ENCODE data around the gene ICAM3. TPM values are rescaled to one million over a fixed set of nuclear protein-coding genes. Genes with fewer than 3 reads are reported as not detected.

The ICAM3 gene
- total RNA-seq, 1 experiment from 2014 or later = 28.3 TPM

DNA sequence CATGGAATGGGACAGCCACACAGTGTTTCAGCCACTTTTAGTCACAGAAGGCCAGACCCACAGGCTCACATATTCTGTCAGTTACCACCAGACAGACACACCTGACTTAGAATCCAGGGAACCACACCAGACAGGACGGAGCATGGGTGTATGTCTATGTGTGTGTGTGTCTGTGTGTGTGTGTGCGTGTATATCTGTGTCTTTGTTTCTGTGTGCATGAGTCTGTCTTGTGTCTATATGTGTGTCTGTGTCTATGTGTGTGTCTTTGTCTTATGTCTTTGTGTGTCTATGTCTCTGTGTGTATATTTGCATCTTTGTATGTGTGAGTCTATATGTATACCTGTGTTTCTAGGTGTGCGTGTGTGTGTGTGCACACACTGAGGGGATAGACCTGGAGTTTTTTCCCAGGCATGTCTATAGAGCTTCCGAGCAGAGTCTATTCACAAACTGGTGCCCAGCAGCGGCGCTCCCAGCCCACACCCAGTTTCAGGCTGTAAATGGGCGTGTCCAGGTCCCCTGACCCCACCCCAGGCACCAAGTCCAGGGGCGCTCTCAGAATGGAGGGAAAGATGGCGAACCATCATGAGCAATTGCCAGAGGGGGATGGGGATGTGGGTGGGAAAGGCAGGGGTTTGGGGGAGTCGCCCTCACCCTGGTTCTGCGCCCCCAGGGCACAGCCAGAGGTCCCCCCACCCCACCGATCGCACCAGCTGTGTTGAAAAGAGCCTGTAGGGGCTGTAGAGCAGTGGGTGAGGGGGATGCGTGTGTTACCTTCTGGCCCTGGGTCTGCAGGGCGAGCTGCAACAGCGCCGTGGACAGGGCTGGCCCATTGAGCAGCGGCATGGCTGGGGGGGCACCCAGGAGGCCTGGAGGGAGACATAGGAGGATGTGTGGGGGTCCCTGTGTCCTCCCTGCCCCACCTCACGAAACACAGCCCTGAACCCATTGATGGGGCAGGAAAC lies 17.3 kb downstream of the ICAM3 start:
- no peaks in the 10 kb centered on the region for H3K27me3 ChIP-seq (ENCODE audit: insufficient read depth, low read length)
- H2BK120ac ChIP-seq (ENCODE audit: low read depth, low read length, poor library complexity, severe bottlenecking) = no peak overlapping the region
- no peak overlapping the region for H2BK5ac ChIP-seq (ENCODE audit: insufficient read length, low read length)
- H3K14ac ChIP-seq (ENCODE audit: insufficient read depth, low read length) = no peak overlapping the region
- no peak overlapping the region for H3K23ac ChIP-seq (ENCODE audit: insufficient read length, low read depth, low read length)
- Mint-ChIP-seq H3K27ac (peak overlapping the region in 1 of 3 experiments; percentile 0; a peak in 1 of 7 replicates), H3K9me3 (no peaks in the 10 kb centered on the region; a peak in 1 of 5 replicates), H3K27me3 (ENCODE audit: low read depth) (no peaks in the 10 kb centered on the region), H3K4me1 (no peaks in the 10 kb centered on the region), H3K36me3 (ENCODE audit: insufficient read depth in 1 of 3, low read depth in 3 of 3) (peaks cover 22 to 69% (median 54%) of the 10 kb centered on the region in 3 experiments), H3K4me3 (no peak overlapping the region)
- no peak overlapping the region for H4K91ac ChIP-seq (ENCODE audit: insufficient read length, low read depth, low read length)
- H3K79me2 ChIP-seq (ENCODE audit: insufficient read depth, low read length) = no peaks in the 10 kb centered on the region
- H2AFZ ChIP-seq (ENCODE audit: low read length) = no peak overlapping the region
- H2BK12ac ChIP-seq (ENCODE audit: insufficient read length, low read depth, low read length) = no peak overlapping the region
- no peaks in the 10 kb centered on the region for H3K4me1 ChIP-seq (ENCODE audit: insufficient read depth, low read length)
- H2BK20ac ChIP-seq (ENCODE audit: low read depth, low read length, poor library complexity, severe bottlenecking) = no peak overlapping the region
- TF ChIP-seq, protein P1, sequence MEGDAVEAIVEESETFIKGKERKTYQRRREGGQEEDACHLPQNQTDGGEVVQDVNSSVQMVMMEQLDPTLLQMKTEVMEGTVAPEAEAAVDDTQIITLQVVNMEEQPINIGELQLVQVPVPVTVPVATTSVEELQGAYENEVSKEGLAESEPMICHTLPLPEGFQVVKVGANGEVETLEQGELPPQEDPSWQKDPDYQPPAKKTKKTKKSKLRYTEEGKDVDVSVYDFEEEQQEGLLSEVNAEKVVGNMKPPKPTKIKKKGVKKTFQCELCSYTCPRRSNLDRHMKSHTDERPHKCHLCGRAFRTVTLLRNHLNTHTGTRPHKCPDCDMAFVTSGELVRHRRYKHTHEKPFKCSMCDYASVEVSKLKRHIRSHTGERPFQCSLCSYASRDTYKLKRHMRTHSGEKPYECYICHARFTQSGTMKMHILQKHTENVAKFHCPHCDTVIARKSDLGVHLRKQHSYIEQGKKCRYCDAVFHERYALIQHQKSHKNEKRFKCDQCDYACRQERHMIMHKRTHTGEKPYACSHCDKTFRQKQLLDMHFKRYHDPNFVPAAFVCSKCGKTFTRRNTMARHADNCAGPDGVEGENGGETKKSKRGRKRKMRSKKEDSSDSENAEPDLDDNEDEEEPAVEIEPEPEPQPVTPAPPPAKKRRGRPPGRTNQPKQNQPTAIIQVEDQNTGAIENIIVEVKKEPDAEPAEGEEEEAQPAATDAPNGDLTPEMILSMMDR (conservative IDR thresholded peaks at IDR 0.05) = no peak
- H2AK5ac ChIP-seq (ENCODE audit: insufficient read length, low read length) = no peak overlapping the region
- H3T11ph ChIP-seq (ENCODE audit: low read length) = no peak overlapping the region
- no peak overlapping the region for H3K18ac ChIP-seq (ENCODE audit: insufficient read length, low read depth, low read length)
- no peak overlapping the region for H2BK15ac ChIP-seq (ENCODE audit: low read depth, low read length)
- H3K79me1 ChIP-seq (ENCODE audit: insufficient read depth, low read depth, low read length, poor library complexity, severe bottlenecking) = no peaks in the 10 kb centered on the region
- no peaks in the 10 kb centered on the region for H3K23me2 ChIP-seq (ENCODE audit: insufficient read length, low read depth, low read length, poor library complexity, severe bottlenecking)
- no peak overlapping the region for H3K56ac ChIP-seq (ENCODE audit: insufficient read length, low read depth, low read length)
- H3K9me3 ChIP-seq (ENCODE audit: control insufficient read depth, low read depth, low read length) = no peaks in the 10 kb centered on the region
- no peak overlapping the region for H3K4me2 ChIP-seq (ENCODE audit: insufficient read depth, insufficient read length, low read length)
- no peak overlapping the region for H3K4ac ChIP-seq (ENCODE audit: low read depth, low read length)
- no peak overlapping the region for H4K5ac ChIP-seq (ENCODE audit: insufficient read length, low read depth, low read length)
- H3K9ac ChIP-seq (ENCODE audit: extremely low read depth, insufficient read length, low read length) = no peak overlapping the region
- no peak overlapping the region for H4K8ac ChIP-seq (replicated peaks; ENCODE audit: insufficient read length, low read depth, low read length)
- no peak for DNase-seq
- H4K20me1 ChIP-seq (ENCODE audit: control insufficient read depth, insufficient read depth, insufficient read length) = no peaks in the 10 kb centered on the region
- WGBS (ENCODE audit: extremely low coverage, insufficient read length, low lambda C conversion rate) = no CpG with 5 or more reads among the region's 19 CpGs
- no peak overlapping the region for H3K27ac ChIP-seq (ENCODE audit: insufficient read length, low read depth, low read length)

Data from H9 (cell line).